ENCODE data around the gene TCEAL5.

TCEAL5 gene

DNA sequence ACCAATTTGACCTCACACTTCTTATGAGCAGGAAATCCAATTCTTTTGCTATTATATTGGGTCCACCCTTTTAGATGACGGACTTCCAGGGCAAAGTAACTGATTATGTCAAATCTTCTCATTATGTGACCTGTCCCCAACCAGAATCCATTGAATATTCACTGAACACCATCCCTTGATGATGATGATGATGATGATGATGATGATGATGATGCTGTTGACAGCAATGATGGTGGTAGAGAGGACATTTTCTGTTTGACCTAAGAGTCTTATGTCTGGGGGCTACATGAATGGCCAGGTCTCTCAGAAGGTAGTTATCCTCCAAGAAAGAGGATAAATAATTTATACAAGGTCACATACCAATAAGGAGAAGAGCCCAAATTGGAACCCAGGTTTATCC, 26.7 kb downstream of the TCEAL5 start:
- ATAC-seq = no peak
- TF ChIP-seq CSDC2 (CRISPR knock-in tag; IDR thresholded peaks at IDR 0.05) (no peak), ZNF565 (CRISPR knock-in tag; conservative IDR thresholded peaks at IDR 0.05; ENCODE audit: low read depth) (no peak), GLIS3 (CRISPR knock-in tag; IDR thresholded peaks at IDR 0.05) (no peak), PPARA (CRISPR knock-in tag; IDR thresholded peaks at IDR 0.05; ENCODE audit: borderline replicate concordance) (no peak), ESRRG (CRISPR knock-in tag; IDR thresholded peaks at IDR 0.05) (no peak), ZNF8 (CRISPR knock-in tag; IDR thresholded peaks at IDR 0.05) (no peak), POU6F1 (CRISPR knock-in tag; IDR thresholded peaks at IDR 0.05; ENCODE audit: borderline replicate concordance, low read depth) (no peak), TOX (CRISPR knock-in tag; IDR thresholded peaks at IDR 0.05; ENCODE audit: borderline replicate concordance) (no peak), ZFP3 (CRISPR knock-in tag; IDR thresholded peaks at IDR 0.05) (no peak), ISL1 (CRISPR knock-in tag; IDR thresholded peaks at IDR 0.05) (no peak), SNAI2 (CRISPR knock-in tag; IDR thresholded peaks at IDR 0.05) (no peak), OSR1 (CRISPR knock-in tag; IDR thresholded peaks at IDR 0.05) (no peak)
- TF ChIP-seq, protein P1, sequence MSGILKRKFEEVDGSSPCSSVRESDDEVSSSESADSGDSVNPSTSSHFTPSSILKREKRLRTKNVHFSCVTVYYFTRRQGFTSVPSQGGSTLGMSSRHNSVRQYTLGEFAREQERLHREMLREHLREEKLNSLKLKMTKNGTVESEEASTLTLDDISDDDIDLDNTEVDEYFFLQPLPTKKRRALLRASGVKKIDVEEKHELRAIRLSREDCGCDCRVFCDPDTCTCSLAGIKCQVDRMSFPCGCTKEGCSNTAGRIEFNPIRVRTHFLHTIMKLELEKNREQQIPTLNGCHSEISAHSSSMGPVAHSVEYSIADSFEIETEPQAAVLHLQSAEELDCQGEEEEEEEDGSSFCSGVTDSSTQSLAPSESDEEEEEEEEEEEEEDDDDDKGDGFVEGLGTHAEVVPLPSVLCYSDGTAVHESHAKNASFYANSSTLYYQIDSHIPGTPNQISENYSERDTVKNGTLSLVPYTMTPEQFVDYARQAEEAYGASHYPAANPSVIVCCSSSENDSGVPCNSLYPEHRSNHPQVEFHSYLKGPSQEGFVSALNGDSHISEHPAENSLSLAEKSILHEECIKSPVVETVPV (CRISPR knock-in tag; IDR thresholded peaks at IDR 0.05) = no peak

- ATAC-seq = peak; percentile 66
- TF ChIP-seq POU6F1 (CRISPR knock-in tag; IDR thresholded peaks at IDR 0.05; ENCODE audit: borderline replicate concordance, low read depth) (no peak), GLIS3 (CRISPR knock-in tag; IDR thresholded peaks at IDR 0.05) (no peak), CSDC2 (CRISPR knock-in tag; IDR thresholded peaks at IDR 0.05) (no peak), CREB5 (CRISPR knock-in tag; IDR thresholded peaks at IDR 0.05; ENCODE audit: low read depth) (no peak)
Measured at GRCh38 chrX:103248553-103248952, 28.0 kb downstream of the TCEAL5 start.

DNA sequence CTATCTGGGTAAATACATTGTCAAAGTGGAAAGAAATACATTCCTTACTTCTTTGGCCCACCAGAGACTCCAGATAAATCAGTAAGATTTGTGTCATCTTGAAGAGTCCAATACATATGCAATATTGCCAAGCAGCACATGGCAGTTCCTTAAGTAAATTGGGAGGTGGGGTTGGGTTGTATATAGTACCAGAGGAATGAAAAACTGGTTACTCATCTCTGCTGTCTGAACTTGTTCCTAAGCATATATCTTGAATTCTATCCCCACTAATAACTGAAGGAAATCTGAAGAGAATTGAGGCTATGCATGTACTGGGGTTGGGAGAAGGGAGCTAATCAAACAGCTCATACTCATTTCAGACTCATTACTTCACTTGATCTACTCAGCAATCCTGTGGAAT, 36.4 kb downstream of the TCEAL5 start:
- ATAC-seq = no peak
- TF ChIP-seq ARNTL (CRISPR knock-in tag; IDR thresholded peaks at IDR 0.05; ENCODE audit: borderline replicate concordance, low read depth) (no peak), TOX (CRISPR knock-in tag; IDR thresholded peaks at IDR 0.05; ENCODE audit: borderline replicate concordance) (no peak), POU6F1 (CRISPR knock-in tag; IDR thresholded peaks at IDR 0.05; ENCODE audit: borderline replicate concordance, low read depth) (no peak), OSR1 (CRISPR knock-in tag; IDR thresholded peaks at IDR 0.05) (no peak), CREB5 (CRISPR knock-in tag; IDR thresholded peaks at IDR 0.05; ENCODE audit: low read depth) (no peak), ZNF70 (CRISPR knock-in tag; IDR thresholded peaks at IDR 0.05) (no peak), ISL1 (CRISPR knock-in tag; IDR thresholded peaks at IDR 0.05) (no peak), SNAI2 (CRISPR knock-in tag; IDR thresholded peaks at IDR 0.05) (no peak), CSDC2 (CRISPR knock-in tag; IDR thresholded peaks at IDR 0.05) (no peak), BACH2 (CRISPR knock-in tag; IDR thresholded peaks at IDR 0.05; ENCODE audit: borderline replicate concordance) (no peak)
- TF ChIP-seq, protein P2, sequence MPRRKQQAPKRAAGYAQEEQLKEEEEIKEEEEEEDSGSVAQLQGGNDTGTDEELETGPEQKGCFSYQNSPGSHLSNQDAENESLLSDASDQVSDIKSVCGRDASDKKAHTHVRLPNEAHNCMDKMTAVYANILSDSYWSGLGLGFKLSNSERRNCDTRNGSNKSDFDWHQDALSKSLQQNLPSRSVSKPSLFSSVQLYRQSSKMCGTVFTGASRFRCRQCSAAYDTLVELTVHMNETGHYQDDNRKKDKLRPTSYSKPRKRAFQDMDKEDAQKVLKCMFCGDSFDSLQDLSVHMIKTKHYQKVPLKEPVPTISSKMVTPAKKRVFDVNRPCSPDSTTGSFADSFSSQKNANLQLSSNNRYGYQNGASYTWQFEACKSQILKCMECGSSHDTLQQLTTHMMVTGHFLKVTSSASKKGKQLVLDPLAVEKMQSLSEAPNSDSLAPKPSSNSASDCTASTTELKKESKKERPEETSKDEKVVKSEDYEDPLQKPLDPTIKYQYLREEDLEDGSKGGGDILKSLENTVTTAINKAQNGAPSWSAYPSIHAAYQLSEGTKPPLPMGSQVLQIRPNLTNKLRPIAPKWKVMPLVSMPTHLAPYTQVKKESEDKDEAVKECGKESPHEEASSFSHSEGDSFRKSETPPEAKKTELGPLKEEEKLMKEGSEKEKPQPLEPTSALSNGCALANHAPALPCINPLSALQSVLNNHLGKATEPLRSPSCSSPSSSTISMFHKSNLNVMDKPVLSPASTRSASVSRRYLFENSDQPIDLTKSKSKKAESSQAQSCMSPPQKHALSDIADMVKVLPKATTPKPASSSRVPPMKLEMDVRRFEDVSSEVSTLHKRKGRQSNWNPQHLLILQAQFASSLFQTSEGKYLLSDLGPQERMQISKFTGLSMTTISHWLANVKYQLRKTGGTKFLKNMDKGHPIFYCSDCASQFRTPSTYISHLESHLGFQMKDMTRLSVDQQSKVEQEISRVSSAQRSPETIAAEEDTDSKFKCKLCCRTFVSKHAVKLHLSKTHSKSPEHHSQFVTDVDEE (CRISPR knock-in tag; IDR thresholded peaks at IDR 0.05) = no peak
